A673 (cell line): ENCODE measurements around the gene BBS1.

ENCODE experiments used
- EZH2 ChIP-seq: fragments of 200-600 bp; sonication (generic); IDR thresholded peaks from 2 replicates; pipeline ENCODE4 v1.6.1; 2017; ENCODE audit warnings: borderline replicate concordance, low read depth, mild to moderate bottlenecking, mixed read lengths, antibody characterized with exemption, low read length; ENCODE audit not compliant: poor library complexity, severe bottlenecking
- TF ChIP-seq, protein P1 (sequence below): fragments of 300-800, 200-600 bp; sonication (generic); conservative IDR thresholded peaks from 2 replicates; pipeline ENCODE4 v1.5.1; 2017; ENCODE audit warnings: low read depth, mild to moderate bottlenecking, antibody characterized with exemption, low read length, moderate library complexity, mixed read lengths

- TF ChIP-seq, protein P1, sequence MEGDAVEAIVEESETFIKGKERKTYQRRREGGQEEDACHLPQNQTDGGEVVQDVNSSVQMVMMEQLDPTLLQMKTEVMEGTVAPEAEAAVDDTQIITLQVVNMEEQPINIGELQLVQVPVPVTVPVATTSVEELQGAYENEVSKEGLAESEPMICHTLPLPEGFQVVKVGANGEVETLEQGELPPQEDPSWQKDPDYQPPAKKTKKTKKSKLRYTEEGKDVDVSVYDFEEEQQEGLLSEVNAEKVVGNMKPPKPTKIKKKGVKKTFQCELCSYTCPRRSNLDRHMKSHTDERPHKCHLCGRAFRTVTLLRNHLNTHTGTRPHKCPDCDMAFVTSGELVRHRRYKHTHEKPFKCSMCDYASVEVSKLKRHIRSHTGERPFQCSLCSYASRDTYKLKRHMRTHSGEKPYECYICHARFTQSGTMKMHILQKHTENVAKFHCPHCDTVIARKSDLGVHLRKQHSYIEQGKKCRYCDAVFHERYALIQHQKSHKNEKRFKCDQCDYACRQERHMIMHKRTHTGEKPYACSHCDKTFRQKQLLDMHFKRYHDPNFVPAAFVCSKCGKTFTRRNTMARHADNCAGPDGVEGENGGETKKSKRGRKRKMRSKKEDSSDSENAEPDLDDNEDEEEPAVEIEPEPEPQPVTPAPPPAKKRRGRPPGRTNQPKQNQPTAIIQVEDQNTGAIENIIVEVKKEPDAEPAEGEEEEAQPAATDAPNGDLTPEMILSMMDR: no peak
- no peak for TF ChIP-seq EZH2
These were observed 19.2 kb downstream of the BBS1 start for GRCh38 chr11:66529655-66530054.
